HG02610 (cell line): Measurements from ENCODE around the gene PHAF1.

Experiments
- ATAC-seq: cut with Tn5 transposase; IDR thresholded peaks from one replicate; pipeline ENCODE4 v1.9.1; 2021; ENCODE audit warnings: mild to moderate bottlenecking, moderate library complexity; ENCODE audit not compliant: unreplicated experiment

The PHAF1 gene

DNA sequence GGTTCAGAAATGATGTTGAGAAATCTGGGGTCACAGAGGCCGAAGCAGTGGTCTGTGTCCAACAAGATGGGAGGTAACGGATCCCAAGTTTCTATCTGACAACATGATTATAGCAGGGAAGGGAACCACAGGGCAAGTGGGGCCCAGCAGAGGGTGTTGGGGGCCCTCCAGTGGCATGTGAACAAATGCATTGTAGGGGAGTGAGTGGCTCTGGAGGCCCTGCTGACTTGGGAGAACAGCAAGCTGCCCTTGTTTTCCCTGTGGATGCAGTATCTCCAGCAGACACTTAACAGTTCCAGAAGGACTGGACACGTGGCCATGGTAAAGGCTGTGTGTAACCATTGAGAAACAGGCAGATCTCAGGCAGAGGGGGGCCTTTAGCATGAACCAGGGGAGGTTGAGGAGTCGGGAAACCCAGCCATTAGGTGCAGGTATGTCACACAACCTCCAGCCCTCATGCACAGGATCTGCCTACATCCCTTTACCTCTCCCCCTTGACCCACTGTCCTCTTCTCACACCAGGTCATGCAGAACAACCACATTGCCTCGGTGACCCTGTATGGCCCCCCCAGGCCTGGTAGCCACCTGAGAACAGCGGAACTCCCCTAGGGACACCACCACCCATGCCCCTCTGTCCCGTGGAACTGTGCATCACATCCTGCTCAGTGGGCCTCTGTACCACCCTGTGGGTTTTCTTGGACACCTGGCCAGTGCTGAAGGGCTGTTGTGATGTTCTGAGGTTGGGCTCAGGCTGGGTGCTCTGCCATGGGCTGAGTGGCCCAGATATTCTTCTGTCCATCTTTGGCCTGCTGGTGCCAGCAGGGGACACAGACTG, 37.0 kb downstream of the PHAF1 start:
- ATAC-seq = no peak

DNA sequence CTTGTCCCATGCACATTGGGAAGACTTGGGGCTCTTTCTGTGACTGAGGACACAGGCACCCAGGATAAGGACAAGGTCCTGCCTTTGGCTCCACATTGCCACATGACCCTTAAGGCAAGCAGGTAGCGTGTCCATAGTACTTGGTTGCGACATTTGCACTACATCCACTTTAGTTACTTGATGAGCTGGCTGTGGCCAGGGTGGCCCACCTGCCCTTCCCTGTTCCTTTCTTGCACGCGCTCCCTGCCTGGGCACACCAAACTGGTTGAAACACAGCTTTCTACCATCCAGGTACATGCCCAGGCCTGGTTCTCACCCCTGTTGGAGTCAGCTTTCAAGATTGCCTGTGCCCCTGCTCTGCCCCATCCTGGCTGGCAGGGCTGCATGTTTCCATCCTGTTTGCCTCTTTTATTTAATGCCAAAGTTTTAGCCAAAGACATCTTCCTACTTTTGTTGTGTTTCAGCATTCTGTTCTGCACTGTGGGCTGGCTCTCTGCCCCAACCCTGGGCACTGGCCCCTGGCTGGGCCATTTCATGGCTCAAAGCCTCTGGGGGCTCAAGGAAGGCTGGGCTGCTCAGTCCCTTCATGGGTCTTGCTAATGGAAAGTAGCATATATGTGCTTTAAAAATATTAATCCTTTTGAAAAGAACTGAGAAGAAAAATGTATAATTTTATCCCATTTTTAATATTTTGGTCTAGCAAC, 37.8 kb downstream of the PHAF1 start:
- no peak for ATAC-seq

DNA sequence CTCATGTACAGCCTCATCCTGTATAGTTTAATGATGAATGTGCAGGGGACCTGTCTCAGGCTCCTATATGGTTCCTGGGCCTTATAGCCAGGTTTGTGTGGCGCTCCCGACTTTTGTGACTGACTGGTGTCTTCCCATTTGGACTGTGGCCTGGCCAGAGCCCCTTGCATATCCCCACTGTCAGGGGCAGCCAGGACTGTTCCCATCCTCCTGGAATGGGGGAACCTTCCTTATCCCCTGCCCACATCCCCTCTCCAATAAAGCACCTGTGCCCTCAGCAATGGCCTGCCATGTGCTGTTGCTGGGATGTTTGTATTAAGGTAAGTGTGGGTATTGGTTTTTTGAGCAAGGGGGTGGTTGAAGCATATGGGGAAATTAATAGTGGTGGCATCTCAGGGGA, 38.5 kb downstream of the PHAF1 start:
- ATAC-seq = no peak

DNA sequence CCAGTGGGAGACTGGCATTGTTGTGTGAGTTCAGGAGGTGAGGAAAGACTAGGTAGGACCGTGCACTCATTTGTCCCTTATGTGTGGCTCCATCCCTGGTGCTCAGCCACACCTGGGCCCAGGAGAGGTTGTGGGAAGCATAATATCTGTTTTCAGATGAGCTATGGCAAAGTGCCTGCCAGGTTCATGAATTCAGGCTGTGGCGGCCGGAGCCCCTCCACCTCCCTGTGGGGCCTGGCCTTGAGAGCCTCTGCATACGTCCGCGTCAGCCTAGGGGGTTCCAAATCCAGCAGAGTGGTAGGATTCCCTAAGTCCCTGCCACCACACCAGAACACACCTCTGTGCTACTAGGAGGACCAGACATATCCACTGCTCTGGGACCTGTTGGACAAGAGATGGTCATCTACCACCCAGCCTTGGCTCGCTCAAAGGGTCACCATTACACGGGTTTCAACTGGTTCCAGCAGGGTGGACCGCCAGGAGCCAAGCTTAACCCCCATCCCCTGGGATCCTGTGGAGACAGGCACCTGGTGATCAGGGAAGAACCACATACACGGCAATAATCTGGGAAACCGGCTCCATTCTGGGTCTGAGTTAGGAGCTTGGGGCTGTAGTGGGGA, 39.0 kb downstream of the PHAF1 start:
- ATAC-seq = no peak

DNA sequence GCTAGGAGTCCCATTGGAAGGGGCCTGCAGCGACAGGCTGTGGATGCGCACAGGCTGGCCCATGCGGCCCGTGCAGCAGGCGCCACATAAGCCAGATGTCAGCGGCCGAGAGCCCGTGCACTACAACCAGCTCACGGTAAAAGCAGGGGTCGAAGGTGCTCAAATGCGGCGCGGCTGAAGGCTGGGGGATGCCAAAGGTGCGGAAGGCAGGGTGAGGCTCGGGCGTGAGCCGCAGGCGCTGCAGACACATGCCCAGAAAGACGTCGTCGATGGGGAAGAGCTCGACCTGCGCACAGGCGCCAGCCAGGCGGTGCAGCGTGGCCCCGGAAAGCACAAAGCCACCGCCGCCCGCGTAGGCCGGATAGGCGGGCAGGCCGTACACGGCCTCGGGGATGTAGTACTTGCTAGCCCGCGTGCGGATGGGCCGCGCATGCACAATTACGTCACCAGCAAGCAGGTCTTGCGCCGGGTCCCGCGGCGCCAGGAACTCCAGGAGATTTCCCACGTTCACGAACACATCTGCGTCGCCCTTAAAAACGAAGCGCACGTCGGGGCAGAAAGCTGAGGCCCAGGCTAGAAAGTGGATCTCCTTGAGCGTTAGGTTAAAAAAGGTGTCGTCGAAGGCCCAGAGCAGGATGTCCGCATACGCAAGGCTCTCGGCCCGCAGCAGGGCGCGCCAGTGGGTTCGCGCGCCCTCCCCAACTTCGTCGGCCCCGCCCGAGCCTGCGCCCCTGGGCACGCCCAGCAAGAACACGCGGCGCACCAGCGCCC, 39.7 kb downstream of the PHAF1 start:
- no peak for ATAC-seq

DNA sequence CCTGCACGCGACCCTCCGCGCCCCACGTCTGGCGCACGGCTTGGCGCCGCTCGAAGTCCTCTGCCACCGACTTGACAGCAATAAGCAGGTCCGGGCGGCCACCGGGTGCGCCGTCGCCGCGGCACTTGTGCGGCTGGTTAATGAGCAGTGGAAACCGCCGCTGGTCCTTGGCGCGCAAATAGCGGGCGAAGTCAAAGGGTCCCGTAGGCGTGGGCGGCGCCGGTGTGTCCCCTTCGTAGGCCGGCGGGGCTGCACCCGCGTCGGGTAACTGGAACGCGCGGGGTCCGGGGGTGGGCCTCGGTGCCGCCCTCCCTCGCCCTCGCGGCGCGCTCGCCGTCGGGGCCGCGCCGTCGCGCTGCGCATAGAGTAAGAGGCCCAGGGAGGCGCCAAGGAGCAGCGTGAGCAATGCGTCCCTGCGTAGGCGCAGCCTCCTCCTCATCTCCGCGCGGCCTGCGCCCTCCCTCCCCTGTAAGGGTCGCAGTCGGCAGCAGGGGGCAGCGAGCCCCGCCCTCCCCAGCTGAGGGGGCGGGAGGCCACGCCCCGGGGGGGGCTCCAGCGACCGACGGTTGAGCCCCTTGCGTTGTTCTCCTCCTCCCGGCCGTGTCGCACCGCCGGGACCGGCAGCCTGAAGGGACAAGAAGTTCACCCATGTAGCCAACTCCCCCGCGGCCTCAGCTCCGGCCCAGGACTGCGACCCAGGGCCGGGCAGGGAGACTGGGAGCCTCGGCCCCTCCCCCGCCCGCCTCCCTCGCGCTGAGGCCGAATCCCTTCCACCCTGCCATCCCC, 40.5 kb downstream of the PHAF1 start:
- peak; percentile 28 for ATAC-seq

DNA sequence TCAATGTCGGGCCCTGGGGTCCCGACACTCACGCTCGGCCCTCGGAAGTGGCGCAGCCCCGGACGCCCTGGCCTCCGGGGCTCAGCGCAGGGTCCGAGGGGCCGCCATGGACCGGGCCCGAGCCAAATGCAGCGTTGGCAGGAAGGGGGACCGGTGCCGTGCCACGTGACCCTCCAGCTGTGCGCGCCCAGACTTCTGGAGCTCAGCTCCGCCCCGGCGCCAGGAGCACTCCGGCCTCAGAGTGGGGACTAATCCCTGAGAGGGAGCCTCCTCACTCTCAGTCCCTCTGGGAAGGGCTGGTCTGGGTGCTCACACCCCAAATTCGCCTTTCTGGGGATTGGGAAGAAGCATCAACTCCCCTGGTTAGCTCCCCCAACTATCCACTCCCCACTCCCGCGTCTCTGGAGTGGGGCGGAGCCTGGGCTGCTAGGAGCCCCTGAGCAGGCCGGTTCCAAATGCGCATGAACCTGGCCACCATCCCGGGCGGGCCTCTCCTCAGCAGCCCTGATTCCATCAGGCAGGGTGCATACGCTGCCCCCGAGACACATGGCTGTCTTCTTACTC, 41.2 kb downstream of the PHAF1 start, which contains the start of gene B3GNT9:
TSS of gene B3GNT9 (minus strand) at position 166 of the 564 bp plus-strand sequence. CDS start 513 bp downstream, outside the sequence.
- ATAC-seq = peak; percentile 53

DNA sequence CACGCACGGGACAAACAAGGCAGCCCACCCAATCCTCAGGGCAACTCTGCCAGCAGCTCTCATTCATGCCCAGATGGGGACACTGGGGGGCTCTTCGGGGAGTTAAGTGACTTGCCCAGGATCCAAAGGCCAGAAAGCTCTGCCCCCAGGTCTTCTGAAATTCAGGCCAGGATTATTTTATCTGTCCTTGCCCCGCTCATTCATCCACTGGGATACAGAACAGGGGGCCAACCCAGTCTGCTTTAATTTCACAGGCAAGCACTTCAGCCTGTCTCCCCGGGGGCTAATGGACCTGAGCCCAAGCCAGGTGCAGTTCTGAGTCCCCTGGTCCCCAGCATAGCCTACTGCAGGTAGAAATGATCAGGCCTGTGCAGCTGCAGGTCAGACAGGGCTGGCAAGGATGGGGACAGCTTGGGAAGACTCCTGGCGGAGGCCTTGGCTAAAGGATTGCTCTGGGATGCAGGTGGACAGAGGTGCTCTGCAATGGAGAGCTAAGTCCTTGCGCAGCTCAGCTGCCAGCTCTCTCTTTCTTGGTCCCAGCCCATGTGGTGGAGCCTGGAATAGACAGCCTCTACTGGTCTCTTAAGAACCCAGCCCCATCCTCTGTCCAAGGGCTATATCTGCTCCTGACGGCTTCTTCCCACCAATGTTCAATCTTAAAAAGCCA, 41.8 kb downstream of the PHAF1 start:
- no peak for ATAC-seq

DNA sequence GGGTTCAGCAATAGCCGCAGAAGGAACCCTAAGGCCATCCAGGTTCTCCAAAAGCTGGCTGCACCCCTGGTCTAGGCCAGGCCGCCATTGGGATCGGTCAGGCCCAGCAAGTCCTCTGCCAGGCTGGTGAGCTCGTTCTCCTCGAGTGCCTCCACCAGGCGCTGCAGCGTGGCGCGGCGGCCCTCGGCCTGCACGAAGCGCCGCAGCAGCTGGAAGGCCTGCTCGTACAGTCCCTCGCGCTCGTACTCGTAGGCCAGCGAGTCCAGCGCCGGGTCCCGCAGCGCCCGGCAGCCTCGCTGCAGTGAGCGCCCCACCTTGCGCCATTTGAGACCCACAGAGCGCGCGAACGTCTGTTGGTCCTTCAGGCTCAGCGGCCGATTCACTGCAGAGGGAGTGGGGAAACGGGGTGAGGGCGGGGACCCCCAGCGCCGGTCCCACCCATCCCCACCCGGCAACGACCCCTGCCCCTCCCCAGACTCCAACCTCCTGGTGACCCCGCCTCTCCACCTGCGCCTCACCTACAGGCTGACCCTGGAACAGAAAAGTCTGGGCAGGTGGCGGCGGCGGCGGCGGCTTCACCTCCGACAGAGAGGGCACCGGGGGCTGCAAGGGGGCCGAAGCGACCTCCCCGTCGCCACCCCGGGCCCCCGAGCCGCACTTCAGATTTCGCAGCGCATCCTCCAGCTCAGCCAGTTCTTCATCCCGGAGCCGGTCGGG, 45.0 kb downstream of the PHAF1 start:
- ATAC-seq = no peak

DNA sequence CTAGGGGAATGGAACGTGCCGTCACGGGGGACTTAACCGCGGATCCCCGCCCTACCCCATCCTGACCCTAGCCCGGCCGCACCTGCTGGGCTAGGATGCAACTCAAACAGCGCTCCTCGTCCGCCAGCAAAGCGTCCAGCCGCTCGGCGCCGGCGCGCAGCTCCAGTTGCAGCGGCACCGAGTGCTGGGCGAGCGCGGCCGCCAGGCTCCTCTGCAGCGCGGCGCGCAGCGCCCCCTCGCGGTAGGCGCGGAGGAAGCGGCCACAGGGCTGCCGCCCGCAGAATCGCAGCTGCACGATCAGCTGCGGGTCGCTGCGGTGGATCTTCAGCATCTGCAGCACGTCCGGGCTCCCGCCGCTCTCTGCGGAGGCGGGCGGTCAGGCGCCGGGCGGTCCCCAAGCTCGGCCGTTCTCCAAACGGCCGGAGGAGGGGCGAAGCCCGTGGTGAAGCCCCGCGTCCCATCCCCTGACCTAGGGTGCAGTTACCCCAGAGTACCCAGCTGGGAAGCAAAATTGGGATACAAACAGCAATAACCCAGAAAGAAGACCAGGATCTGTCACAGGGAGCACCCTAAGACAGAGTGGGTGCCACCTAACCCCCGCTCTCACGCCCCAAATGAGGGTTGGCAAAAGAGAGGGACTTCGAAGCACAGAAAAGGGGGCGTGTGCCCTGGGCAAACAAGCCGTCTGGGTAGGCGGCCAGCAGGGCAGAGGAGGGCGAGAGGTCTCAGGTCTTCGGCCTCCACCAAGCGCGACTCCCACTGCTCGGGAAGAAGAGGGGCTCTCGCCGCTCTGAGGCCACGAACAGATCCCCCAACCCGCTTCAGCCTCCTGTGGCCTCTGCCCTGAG, 45.8 kb downstream of the PHAF1 start:
- no peak for ATAC-seq

DNA sequence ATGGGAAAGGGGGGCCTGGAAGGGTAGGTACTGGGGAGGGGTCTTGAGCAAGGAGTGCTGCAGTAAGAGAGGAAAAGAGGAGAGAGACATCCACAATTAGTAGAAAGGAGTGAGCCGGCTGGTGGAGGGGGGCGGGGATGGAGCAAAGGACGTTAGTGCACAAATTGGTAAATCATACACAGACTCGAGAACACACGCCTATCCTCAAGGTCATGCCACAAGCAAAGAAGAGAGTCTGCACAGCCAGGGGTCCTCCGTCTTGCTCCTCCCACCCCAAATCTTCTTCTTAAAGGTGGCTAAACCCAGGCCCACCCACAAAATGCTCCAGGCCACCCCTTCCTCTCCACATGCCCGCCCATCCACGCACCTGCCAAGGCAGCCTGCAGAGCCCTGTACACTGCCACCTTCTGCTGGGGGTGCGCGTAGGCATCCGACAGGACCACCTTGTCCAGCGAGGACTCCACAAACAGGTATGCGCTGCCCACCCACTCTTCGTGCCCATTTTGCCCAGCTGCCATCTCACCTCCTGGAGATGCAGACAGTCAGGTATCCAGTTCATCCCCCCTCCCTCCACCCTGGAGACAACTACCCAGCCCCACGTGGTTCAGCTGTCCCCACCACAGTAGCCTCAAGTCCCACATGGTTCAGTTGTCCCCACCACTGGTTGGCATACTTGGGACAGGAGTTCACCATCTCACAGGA, 46.6 kb downstream of the PHAF1 start:
- ATAC-seq = no peak

DNA sequence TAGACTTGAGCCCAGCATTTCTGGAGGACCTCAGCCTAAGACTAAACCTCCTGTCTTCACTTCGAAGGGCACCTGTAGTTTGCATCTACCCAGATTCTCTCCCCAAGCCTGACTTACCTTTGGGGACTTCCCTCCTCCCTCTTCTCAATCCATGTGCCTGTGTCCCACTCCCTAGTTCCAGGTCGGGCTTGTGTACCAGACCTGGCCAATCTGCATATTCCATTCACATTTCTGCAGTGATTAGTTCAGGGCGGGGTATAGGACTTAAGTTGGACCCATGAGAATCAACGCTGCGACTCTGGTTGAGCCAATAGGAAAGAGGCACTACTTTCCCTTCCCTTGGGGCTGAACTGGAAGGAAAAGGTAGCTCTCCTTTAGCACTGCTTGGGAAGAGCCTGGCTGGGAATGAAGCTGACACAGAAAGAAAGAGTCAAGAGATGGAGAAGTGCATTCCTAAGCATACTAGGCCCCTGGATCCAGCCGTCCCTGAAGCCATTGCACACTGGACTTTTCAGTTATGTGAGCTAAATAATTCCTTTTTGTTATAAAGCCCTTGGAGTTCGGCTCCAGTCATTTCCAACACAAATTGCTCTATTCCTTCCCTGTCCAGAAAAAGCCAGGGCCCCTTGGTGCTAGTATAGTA, 47.5 kb downstream of the PHAF1 start:
- ATAC-seq = no peak

DNA sequence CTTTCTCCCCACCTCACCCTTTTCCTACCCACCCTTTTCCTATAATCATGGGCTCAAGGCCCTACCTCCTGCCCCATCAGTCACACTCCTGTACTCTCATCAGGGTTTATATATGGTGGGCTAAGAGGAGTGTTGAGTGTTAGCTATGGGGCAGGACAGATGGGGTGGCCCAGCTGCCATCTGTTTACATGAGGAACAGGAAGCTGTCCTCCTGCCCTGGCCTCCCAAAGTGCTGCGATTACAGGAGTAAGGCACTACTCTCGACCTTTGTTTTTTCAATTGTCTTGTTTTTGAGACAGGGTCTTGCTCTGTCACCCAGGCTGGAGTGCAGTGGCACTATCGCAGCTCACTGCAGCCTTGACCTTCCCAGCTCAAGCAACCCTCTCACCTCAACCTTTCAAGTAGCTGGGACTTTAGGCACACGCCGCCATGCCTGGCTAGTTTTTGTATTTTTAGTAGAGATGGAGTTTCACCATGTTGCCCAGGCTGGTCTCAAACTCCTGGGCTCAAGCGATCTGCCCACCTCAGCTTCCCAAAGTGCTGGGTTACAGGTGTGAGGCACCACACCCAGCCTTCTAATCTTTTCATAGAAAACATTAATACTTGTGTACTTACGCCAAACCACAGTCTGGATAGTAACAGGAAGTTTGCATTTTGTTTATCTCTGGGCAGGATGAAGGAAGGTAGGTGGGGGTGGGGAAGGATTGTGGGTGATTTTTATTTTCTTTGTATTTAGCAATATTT, 48.3 kb downstream of the PHAF1 start:
- ATAC-seq = no peak

- ATAC-seq = peak; percentile 36
Measured at GRCh38 chr16:67158637-67159600, 49.2 kb downstream of the PHAF1 start.

DNA sequence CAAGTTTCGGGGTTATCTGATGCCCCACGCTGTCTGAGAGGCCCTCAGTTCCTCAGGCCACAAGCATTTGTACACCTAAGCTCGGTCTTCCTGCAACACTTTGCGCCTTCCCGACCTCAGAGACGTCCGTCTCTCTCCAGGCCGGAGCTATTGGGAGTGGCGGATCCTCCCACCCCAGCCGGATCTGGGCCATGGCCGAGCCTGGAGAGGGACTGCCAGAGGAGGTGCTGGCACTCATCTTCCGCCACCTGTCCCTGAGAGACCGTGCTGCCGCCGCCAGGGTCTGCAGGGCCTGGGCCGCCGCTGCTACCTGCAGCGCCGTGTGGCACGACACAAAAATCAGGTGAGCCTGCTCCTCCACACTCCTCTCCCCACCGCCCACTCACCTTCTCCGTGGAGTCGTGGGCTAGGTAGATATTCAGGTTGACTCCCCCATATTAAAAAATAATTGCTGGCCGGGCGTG, 51.9 kb downstream of the PHAF1 start:
- no peak for ATAC-seq
